HEK293 (cell line): ENCODE results near the gene MCUR1.

ENCODE experiments used
- CTCF ChIA-PET: fragments of 350-600 bp; formaldehyde crosslinking; extraction: SDS; loops from one replicate; lab custom pipeline; 2021; ENCODE audit warnings: antibody characterized with exemption; lab: Yijun Ruan, JAX
- POLR2A ChIA-PET: fragments of 300-600 bp; formaldehyde crosslinking; extraction: SDS; loops from one replicate; lab custom pipeline; 2020; ENCODE audit warnings: antibody characterized with exemption, inconsistent platforms; lab: Yijun Ruan, JAX
- H3K27ac ChIP-seq: fragments of 200-500 bp; sonication (Bioruptor generic); 2 replicates; pipeline ENCODE4 v1.5.1; 2014; ENCODE audit warnings: low read depth, low read length, control low read depth, inconsistent platforms; ENCODE audit errors: extremely low read depth
- H3K36me3 ChIP-seq, 2 experiments: fragments of 200-500 bp in 1 of 2; sonication (Bioruptor generic) in 1 of 2; 1 replicate in 1 of 2; 2 replicates in 1 of 2; pipeline ENCODE4 v1.5.1; 2014 to 2017; ENCODE audit warnings: inconsistent platforms in 2 of 2, low read length in 2 of 2; ENCODE audit not compliant: control insufficient read depth in 2 of 2, insufficient read depth in 1 of 2
- H3K4me1 ChIP-seq: fragments of 200-500 bp; sonication (Bioruptor generic); 2 replicates; pipeline ENCODE4 v1.5.1; 2014; ENCODE audit warnings: mild to moderate bottlenecking, low read length, inconsistent platforms; ENCODE audit not compliant: control insufficient read depth, insufficient read depth
- H3K4me3 ChIP-seq: 2 replicates; pipeline ENCODE4 v1.5.1; 2011; ENCODE audit warnings: low read depth, mild to moderate bottlenecking, control low read depth, low read length, moderate library complexity
- H3K9me3 ChIP-seq: fragments of 200-500 bp; sonication (Bioruptor generic); 2 replicates; pipeline ENCODE4 v1.5.1; 2014; ENCODE audit warnings: low read depth, low read length, inconsistent platforms; ENCODE audit not compliant: control insufficient read depth, insufficient read depth
- CTCF ChIP-seq: fragments of 450-650 bp; formaldehyde crosslinking; IDR thresholded peaks from 2 replicates; pipeline ENCODE4 v1.5.1; 2016; ENCODE audit warnings: missing biosample characterization, missing genetic modification characterization
- IKZF3 ChIP-seq: fragments of 450-650 bp; IDR thresholded peaks from 2 replicates; pipeline ENCODE4 v1.5.0; 2018; ENCODE audit warnings: missing biosample characterization, mild to moderate bottlenecking, missing genetic modification characterization, moderate library complexity
- PRDM6 ChIP-seq: fragments of 450-650 bp; formaldehyde crosslinking; IDR thresholded peaks from 2 replicates; pipeline ENCODE4 v1.5.1; 2017; ENCODE audit warnings: missing biosample characterization, missing genetic modification characterization
- RBAK ChIP-seq: fragments of 450-650 bp; formaldehyde crosslinking; IDR thresholded peaks from 2 replicates; pipeline ENCODE4 v1.5.1; 2016; ENCODE audit warnings: missing biosample characterization, missing genetic modification characterization
- SP3 ChIP-seq: fragments of 450-650 bp; formaldehyde crosslinking; IDR thresholded peaks from 2 replicates; pipeline ENCODE4 v1.5.1; 2016; ENCODE audit warnings: missing biosample characterization, missing genetic modification characterization
- WT1 ChIP-seq: fragments of 450-650 bp; formaldehyde crosslinking; IDR thresholded peaks from 2 replicates; pipeline ENCODE4 v1.5.1; 2016; ENCODE audit warnings: missing biosample characterization, missing genetic modification characterization
- ZBTB1 ChIP-seq: fragments of 450-650 bp; formaldehyde crosslinking; IDR thresholded peaks from 2 replicates; pipeline ENCODE4 v1.5.1; 2016; ENCODE audit warnings: missing biosample characterization, missing genetic modification characterization
- ZBTB21 ChIP-seq: fragments of 450-650 bp; formaldehyde crosslinking; IDR thresholded peaks from 2 replicates; pipeline ENCODE4 v1.5.1; 2017; ENCODE audit warnings: missing biosample characterization, missing genetic modification characterization
- ZBTB44 ChIP-seq: fragments of 450-650 bp; IDR thresholded peaks from 2 replicates; pipeline ENCODE4 v1.5.1; 2018; ENCODE audit warnings: missing biosample characterization, mild to moderate bottlenecking, missing genetic modification characterization
- ZBTB49 ChIP-seq: fragments of 450-650 bp; formaldehyde crosslinking; IDR thresholded peaks from 2 replicates; pipeline ENCODE4 v1.5.1; 2016; ENCODE audit warnings: missing biosample characterization, missing genetic modification characterization, low read depth
- ZFP41 ChIP-seq: fragments of 450-650 bp; formaldehyde crosslinking; IDR thresholded peaks from 2 replicates; pipeline ENCODE4 v1.5.1; 2016; ENCODE audit warnings: missing biosample characterization, missing genetic modification characterization, borderline replicate concordance
- ZIC2 ChIP-seq: fragments of 450-650 bp; formaldehyde crosslinking; IDR thresholded peaks from 2 replicates; pipeline ENCODE4 v1.5.1; 2016; ENCODE audit warnings: missing biosample characterization, missing genetic modification characterization
- ZNF157 ChIP-seq: fragments of 450-650 bp; formaldehyde crosslinking; IDR thresholded peaks from 2 replicates; pipeline ENCODE4 v1.5.1; 2016; ENCODE audit warnings: missing biosample characterization, missing genetic modification characterization
- ZNF221 ChIP-seq: fragments of 450-650 bp; formaldehyde crosslinking; IDR thresholded peaks from 2 replicates; pipeline ENCODE4 v1.5.1; 2017; ENCODE audit warnings: missing biosample characterization, missing genetic modification characterization, borderline replicate concordance
- ZNF311 ChIP-seq: fragments of 450-650 bp; formaldehyde crosslinking; IDR thresholded peaks from 2 replicates; pipeline ENCODE4 v1.5.1; 2017; ENCODE audit warnings: missing biosample characterization, missing genetic modification characterization, borderline replicate concordance
- ZNF561 ChIP-seq: fragments of 450-650 bp; IDR thresholded peaks from 2 replicates; pipeline ENCODE4 v1.5.1; 2018; ENCODE audit warnings: missing biosample characterization, missing genetic modification characterization, borderline replicate concordance
- ZNF623 ChIP-seq: fragments of 450-650 bp; formaldehyde crosslinking; IDR thresholded peaks from 2 replicates; pipeline ENCODE4 v1.5.1; 2016; ENCODE audit warnings: missing biosample characterization, missing genetic modification characterization
- ZNF626 ChIP-seq: fragments of 450-650 bp; sonication (Bioruptor Pico); formaldehyde crosslinking; IDR thresholded peaks from 2 replicates; pipeline ENCODE4 v1.5.1; 2018; ENCODE audit warnings: missing biosample characterization, missing genetic modification characterization, inconsistent platforms
- ZNF639 ChIP-seq: fragments of 450-650 bp; formaldehyde crosslinking; IDR thresholded peaks from 2 replicates; pipeline ENCODE4 v1.5.1; 2016; ENCODE audit warnings: missing biosample characterization, missing genetic modification characterization
- ZNF658 ChIP-seq: fragments of 450-650 bp; formaldehyde crosslinking; IDR thresholded peaks from 2 replicates; pipeline ENCODE4; 2016; ENCODE audit warnings: missing biosample characterization, missing genetic modification characterization

Gene MCUR1

GRCh38 chr6:13846841-13847240 lies 32.5 kb upstream of the MCUR1 start:
- TF ChIP-seq ZBTB44 (tag by site-specific recombination) (no peak), SP3 (no peak), WT1 (no peak), ZNF658 (tag by site-specific recombination) (no peak), ZNF221 (tag by site-specific recombination) (no peak), IKZF3 (no peak), ZNF639 (tag by site-specific recombination) (no peak), RBAK (tag by site-specific recombination) (no peak), ZBTB49 (tag by site-specific recombination) (no peak), ZNF623 (tag by site-specific recombination) (no peak), PRDM6 (no peak), ZNF311 (no peak), ZNF561 (tag by site-specific recombination) (no peak), ZFP41 (tag by site-specific recombination) (no peak), ZIC2 (no peak), ZBTB21 (tag by site-specific recombination) (no peak), ZNF626 (tag by site-specific recombination) (no peak), ZNF157 (tag by site-specific recombination) (no peak), CTCF (tag by site-specific recombination) (no peak), ZBTB1 (tag by site-specific recombination) (no peak)
- POLR2A ChIA-PET = no interaction called here
- Histone ChIP-seq H3K27ac (no peak overlapping the region), H3K9me3 (no peaks in the 10 kb centered on the region), H3K4me3 (no peak overlapping the region), H3K36me3 (no peaks in the 10 kb centered on the region), H3K4me1 (no peaks in the 10 kb centered on the region)
- CTCF ChIA-PET = interaction anchor here (2.0 kb wide), 1 partner anchor 27 kb away, joined by 7 read pairs; no protein-coding TSS in a partner anchor
